SK-N-DZ (cell line): Measurements from ENCODE around the gene SENP1.

Experiments used
- DNase-seq: peaks from one replicate; pipeline ENCODE4 v3.0.0-alpha.2; 2015; ENCODE audit warnings: low spot score
- small RNA-seq, 2 experiments: library from RNA; depleted of rRNA; stranded (forward); fragments of <200 nt; gene quantifications; one replicate each; pipeline ENCODE3, GENCODE V24; 2014

The SENP1 gene

DNA sequence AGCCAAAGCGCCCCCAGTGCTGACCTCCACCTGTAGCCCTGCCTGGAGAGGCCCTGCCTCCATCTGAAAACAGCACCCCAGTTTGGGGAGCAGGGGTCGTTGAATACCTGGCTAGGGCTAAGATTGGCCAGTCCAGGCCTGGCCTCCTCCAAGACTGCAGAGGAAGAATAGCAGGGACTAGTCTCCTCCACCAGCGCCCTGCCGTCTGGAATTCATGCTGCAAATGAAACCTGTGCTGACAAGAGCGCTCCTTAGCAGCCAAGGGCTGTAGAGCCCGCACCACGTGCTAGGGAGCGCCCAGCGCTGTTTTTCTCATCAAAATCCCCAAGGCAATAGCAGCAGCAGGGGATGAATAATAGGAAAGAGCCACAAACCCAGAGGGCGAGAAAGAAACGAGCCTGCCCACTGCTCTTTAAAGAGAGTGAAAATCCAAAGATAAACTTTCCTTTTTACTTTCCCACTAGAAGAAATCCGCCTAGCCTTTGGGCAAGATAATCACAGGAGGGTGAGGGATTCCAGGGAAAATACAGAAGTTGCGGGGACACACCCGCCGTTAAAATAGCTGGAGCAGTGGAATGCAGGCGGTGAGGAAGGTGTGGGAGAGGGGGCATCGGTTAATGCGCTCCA, 104.9 kb downstream of the SENP1 start:
- peak; percentile 49 for DNase-seq

DNA sequence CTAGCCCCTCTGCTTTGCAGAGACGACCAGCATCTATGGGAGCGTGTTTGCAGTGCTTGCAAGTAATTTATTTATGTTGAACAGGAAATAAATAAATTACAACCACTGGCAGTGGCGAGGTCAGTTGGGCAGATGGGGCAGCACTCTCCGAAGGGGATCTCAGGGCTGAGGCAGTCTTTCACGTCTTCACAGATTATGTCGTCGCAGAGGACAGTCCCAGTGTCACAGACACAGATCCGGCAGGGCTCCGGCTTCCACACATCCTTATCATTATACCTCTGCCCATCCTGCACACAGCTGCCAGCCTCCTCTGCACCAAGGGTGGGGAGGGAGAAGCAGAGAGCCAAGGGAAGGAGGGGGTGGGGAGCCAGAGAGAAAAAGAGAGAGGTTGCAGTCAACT, 106.1 kb downstream of the SENP1 start:
- DNase-seq = no peak

DNA sequence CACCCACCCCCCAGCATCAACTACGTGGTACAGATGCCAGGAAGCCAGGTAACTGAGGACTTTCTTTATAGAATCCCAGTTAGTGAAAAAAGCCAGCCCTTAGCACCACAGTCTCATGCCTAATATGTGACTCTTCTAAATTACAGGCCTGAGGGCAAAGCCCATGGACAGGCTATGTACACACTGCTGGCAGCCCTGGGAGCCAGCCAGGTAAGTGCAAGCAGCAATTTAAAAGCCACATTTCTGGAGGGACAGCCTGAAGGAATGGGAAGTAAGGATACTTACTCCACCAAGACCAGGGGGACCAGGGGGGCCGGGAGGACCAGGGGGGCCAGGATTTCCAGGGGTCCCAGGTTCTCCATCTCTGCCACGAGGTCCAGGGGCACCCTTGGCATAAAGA, 108.6 kb downstream of the SENP1 start:
- DNase-seq = no peak

DNA sequence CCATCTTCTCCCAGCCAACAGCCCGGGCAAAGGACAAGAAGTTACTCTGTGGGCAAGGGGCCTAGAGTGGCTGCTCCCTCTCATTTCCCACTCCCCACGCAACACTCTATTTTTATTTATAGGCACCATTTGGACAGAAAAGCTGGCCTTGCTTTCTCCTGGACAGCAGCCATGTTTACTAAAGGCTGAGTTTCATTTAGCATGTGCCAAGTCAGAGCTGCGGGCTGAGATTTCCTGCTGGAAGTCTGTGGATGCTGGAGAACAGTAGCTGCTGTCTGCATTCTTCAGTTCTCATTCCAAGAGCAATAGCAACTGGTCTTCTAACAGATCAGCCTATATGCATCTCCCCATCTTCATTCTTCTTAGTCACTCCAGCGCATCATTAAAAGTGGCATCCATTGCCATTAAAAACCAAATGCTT, 109.9 kb downstream of the SENP1 start:
- no peak for DNase-seq

DNA sequence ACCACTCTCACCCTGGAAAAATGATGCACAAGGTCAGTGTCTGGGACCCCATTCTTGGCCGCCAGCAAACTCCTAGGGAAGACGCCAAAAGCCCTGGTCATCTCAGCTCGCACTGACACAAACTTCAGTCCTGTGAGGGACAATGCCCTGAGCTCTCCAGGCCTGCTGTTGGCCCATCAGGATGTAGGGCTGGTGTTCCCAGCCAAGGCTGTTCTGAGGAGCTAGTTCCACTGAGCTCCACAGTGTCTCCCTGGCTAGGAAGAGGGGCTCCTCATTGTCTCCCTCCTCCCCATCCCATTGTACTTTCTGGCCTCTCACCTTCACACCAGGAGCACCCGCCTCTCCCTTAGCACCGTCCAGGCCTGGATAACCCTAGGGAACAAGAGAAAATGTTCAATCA, 112.4 kb downstream of the SENP1 start:
- no peak for DNase-seq

Small RNAs within 50 kb of the gene (small RNA-seq; reads per million reads assigned to genes)
- gene MIR6505 = 0.05 to 0.35 reads per million in 2 experiments
- gene RNU6-1203P = 0 reads per million in 2 experiments
